Measurements from ENCODE around the gene ZNF518B.

DNA sequence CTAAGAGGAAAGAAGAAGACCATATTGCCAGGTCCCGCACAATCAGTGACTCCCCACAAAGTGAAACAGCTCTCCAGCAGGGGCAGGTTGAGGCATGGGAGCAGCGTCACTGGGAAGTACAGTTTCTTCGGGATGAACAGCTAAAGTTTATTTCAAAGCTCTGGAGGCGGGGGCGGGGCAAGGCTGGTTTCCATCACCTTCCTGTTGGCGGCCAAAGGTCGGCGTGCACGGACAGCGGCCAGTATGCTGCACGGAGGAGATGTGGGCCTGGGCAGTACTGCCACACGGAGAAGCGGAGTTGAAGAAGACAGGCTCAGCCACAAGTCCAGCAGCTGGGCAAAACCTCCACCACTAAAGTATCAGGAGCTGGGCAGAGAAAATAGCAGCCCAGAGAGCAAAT, 951 bp upstream of the ZNF518B start:
- TF ChIP-seq, protein P1, sequence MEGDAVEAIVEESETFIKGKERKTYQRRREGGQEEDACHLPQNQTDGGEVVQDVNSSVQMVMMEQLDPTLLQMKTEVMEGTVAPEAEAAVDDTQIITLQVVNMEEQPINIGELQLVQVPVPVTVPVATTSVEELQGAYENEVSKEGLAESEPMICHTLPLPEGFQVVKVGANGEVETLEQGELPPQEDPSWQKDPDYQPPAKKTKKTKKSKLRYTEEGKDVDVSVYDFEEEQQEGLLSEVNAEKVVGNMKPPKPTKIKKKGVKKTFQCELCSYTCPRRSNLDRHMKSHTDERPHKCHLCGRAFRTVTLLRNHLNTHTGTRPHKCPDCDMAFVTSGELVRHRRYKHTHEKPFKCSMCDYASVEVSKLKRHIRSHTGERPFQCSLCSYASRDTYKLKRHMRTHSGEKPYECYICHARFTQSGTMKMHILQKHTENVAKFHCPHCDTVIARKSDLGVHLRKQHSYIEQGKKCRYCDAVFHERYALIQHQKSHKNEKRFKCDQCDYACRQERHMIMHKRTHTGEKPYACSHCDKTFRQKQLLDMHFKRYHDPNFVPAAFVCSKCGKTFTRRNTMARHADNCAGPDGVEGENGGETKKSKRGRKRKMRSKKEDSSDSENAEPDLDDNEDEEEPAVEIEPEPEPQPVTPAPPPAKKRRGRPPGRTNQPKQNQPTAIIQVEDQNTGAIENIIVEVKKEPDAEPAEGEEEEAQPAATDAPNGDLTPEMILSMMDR (IDR thresholded peaks at IDR 0.05) = no peak
- TF ChIP-seq POLR2A (IDR thresholded peaks at IDR 0.05) = no peak

Data from breast epithelium (tissue), 3 donors.